HG03432 (cell line): ENCODE results near the gene PPIB.
A peak's percentile ranks its signal among the peaks of the same experiment; 100 is the strongest.
"Not testable (repeated sequence)": the region's sequence is repeated elsewhere in the genome, so short reads cannot be mapped to it uniquely, and the experiment has no call there.

ENCODE experiments used
- ATAC-seq: cut with Tn5 transposase; IDR thresholded peaks from one replicate; pipeline ENCODE4 v1.9.1; 2021; ENCODE audit warnings: mild to moderate bottlenecking, moderate library complexity; ENCODE audit not compliant: unreplicated experiment

Gene PPIB

DNA sequence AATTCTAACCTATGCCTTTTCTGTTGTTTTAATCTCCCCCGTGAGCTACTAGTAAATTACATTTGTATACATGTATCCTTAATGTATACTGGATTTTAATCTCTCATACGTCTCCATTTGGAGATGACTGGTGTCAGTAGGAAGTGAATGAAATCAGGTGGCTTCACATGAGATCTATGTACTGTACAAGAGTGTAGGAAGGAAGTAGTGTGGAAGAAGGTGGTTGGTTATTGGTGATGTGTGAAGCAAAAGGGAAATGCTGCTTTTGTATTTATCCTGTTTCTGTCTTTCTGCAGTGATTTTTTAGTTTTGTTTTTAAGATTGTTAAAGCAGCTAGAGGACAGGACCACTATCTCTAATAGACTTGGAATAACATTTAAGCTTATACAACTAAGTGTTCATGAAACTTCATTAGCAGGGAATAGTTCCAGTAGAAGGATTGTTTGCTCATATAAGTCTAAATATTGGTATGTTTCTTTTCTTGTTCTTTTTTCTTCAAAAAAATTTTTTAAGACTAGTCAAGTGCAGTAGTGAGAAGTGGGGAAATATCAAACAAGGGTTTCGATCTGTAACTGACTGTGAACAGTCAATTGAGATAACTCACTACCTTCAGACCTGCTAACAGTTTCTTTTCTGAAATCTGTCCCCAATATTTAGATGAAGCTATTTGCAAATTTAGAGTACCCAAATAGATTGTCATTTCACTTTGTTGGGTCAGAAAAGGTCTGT lies 51.7 kb downstream of the PPIB start:
- peak; percentile 49 for ATAC-seq

DNA sequence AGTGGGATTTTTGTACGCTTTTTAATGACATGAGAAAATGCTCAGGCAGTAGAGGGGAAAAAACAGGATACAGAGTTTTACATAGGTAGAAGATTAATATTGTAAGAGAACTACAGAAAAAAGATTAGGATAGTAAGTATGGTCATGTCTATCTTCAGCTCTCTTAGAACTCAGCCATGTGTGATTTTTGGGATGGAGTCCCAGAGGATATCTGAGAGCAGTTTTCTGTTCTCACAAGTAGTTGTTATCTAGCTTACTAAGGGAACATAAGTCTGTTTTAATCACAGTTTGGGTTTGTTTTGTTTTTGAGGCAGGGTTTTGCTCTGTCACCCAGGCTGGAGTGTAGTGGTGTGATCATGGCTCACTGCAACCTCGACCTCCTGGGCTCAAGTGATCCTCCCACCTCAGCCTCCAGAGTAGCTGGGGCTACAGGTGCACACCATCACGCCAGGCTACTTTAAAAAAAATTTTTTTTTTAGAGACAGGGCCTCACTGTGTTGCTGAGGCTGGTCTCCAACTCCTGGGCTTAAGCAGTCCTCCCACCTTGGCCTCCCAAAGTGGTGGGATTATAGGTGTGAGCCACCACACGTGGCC lies 52.6 kb downstream of the PPIB start:
- ATAC-seq = not testable (repeated sequence)

DNA sequence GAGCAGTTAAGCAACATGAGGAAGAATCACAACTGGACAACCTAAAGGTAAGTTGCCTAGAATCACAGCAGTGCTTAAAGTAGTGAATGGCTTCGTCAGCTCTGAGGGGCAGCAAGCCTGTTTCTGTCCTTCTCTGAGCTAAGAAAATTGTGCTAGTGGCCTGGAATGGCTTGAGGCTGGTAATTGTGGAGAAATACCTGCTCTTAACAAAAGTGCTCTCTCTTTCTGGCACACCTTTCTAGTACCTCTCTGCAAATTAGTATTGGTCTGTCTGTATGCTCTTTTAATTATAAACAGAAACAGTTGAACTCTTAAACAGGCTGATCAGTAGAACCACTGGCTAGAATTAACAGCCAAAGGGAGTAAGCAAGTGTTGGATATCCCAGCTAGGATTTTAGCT lies 55.5 kb downstream of the PPIB start:
- ATAC-seq = no peak
